GM12878 (cell line): ENCODE data around the gene CEP128. TPM values are rescaled to one million over a fixed set of nuclear protein-coding genes. Genes with fewer than 3 reads are reported as not detected.
A peak's percentile ranks its signal among the peaks of the same experiment; 100 is the strongest.

ENCODE experiments used
- ATAC-seq: fragments of 200-7000 bp; cut with Tn5 transposase; 3 replicates; pipeline ENCODE4 v1.9.1; 2020; ENCODE audit warnings: mild to moderate bottlenecking, moderate library complexity
- BruUV-seq: library from RNA; stranded (reverse); fragments of 400-500 nt; replicated peaks from 2 replicates; lab custom pipeline; 2021; lab: Mats Ljungman, UMichigan
- CTCF ChIA-PET: fragments of 300-600 bp; sonication (Branson Sonifier 250); formaldehyde crosslinking; extraction: SDS; loops from one replicate; lab custom pipeline; 2021; ENCODE audit warnings: inconsistent platforms; lab: Yijun Ruan, JAX
- POLR2A ChIA-PET: fragments of 350-600 bp; formaldehyde crosslinking; extraction: SDS; loops from one replicate; lab custom pipeline; 2021; ENCODE audit warnings: inconsistent platforms; lab: Charles Lee
- RAD21 ChIA-PET: fragments of 300-600 bp; sonication (Branson Sonifier 250); formaldehyde crosslinking; loops from one replicate; lab custom pipeline; 2023; ENCODE audit warnings: antibody characterized with exemption; ENCODE audit not compliant: unreplicated experiment; lab: Charles Lee
- SMC1A ChIA-PET: fragments of 300-600 bp; sonication (Branson Sonifier 250); formaldehyde crosslinking; loops from one replicate; lab custom pipeline; 2023; ENCODE audit not compliant: unreplicated experiment, uncharacterized antibody; lab: Charles Lee
- DNase-seq: peaks from one replicate; pipeline ENCODE4 v3.0.0-alpha.2; 2011; ENCODE audit warnings: low read depth, low spot score
- FAIRE-seq: peaks from 3 replicates; lab custom pipeline; 2011; peaks lifted over from hg19 to GRCh38; lab: Jason Lieb, UNC
- H2AFZ ChIP-seq: 2 replicates; pipeline ENCODE4 v1.6.0; 2011; ENCODE audit warnings: low read depth, low read length, control low read depth; ENCODE audit not compliant: control insufficient read depth
- H3K27ac ChIP-seq: 2 replicates; pipeline ENCODE4 v1.5.1; 2011; ENCODE audit warnings: control low read depth; ENCODE audit not compliant: control insufficient read depth, insufficient read depth
- H3K27me3 ChIP-seq, 2 experiments: replicated peaks in 1 of 2; 2 replicates each; pipeline versions ENCODE4 v1.6.0 to v1.6.1; 2011; ENCODE audit warnings: low read length in 1 of 2; ENCODE audit not compliant: control insufficient read depth in 2 of 2, insufficient read depth in 2 of 2
- H3K36me3 ChIP-seq, 2 experiments: 2 replicates each; pipeline ENCODE4 v1.5.1; 2011; ENCODE audit warnings: low read length in 1 of 2; ENCODE audit not compliant: control insufficient read depth in 2 of 2, insufficient read depth in 2 of 2
- H3K4me1 ChIP-seq: 2 replicates; pipeline ENCODE4 v1.6.1; 2011; ENCODE audit warnings: mild to moderate bottlenecking, low read length, moderate library complexity, mixed read lengths; ENCODE audit not compliant: control insufficient read depth, insufficient read depth
- H3K4me2 ChIP-seq: 2 replicates; pipeline ENCODE4 v1.6.0; 2011; ENCODE audit warnings: control low read depth; ENCODE audit not compliant: control insufficient read depth, insufficient read depth
- H3K4me3 ChIP-seq: fragments of 200-600 bp; sonication (generic); 2 replicates; pipeline ENCODE4 v1.5.1; 2016
- H3K79me2 ChIP-seq: 2 replicates; pipeline ENCODE4 v1.6.0; 2011; ENCODE audit warnings: low read length; ENCODE audit not compliant: control insufficient read depth, insufficient read depth
- H3K9ac ChIP-seq: 2 replicates; pipeline ENCODE4 v1.8.0; 2011; ENCODE audit warnings: low read length, control low read depth, mixed read lengths; ENCODE audit not compliant: control insufficient read depth, insufficient read depth
- H3K9me3 ChIP-seq: replicated peaks from 3 replicates; pipeline ENCODE4 v1.5.1; 2011; ENCODE audit warnings: mild to moderate bottlenecking, low read length; ENCODE audit not compliant: control insufficient read depth, insufficient read depth
- H4K20me1 ChIP-seq: 2 replicates; pipeline ENCODE4 v1.6.0; 2011; ENCODE audit not compliant: control insufficient read depth, insufficient read depth
- FOS ChIP-seq: IDR thresholded peaks from 3 replicates; pipeline ENCODE4 v1.6.1; 2011; ENCODE audit warnings: borderline replicate concordance; ENCODE audit not compliant: insufficient read length; ENCODE audit errors: extremely low read depth
- GABPA ChIP-seq: IDR thresholded peaks from 2 replicates; pipeline ENCODE4 v1.6.1; 2014; ENCODE audit warnings: antibody characterized with exemption, low read depth, mild to moderate bottlenecking, inconsistent platforms
- RAD21 ChIP-seq: IDR thresholded peaks from 2 replicates; pipeline ENCODE4 v1.6.1; 2011; ENCODE audit warnings: mild to moderate bottlenecking, low read depth, low read length, moderate library complexity; ENCODE audit not compliant: insufficient read depth
- RUNX3 ChIP-seq: IDR thresholded peaks from 2 replicates; pipeline ENCODE4 v1.6.1; 2012; ENCODE audit warnings: low read length, inconsistent platforms
- ZNF207 ChIP-seq: fragments of 450-650 bp; IDR thresholded peaks from 2 replicates; pipeline ENCODE4 v1.6.1; 2014; ENCODE audit warnings: antibody characterized with exemption, mild to moderate bottlenecking, borderline replicate concordance
- ZNF217 ChIP-seq: fragments of 450-650 bp; IDR thresholded peaks from 2 replicates; pipeline ENCODE4 v1.6.1; 2017; ENCODE audit warnings: antibody characterized with exemption, mild to moderate bottlenecking
- WGBS: methylation state at CpG from one replicate; pipeline ENCODE4 v1.1.6; 2016; ENCODE audit warnings: low lambda C conversion rate; ENCODE audit not compliant: insufficient replicate concordance, insufficient coverage; ENCODE audit errors: missing lambda C conversion rate; 5-methylcytosine and 5-hydroxymethylcytosine counted together
- in situ Hi-C: fragments of 300-500 bp; cut with MboI; formaldehyde crosslinking; loops from 9 replicates; pipeline ENCODE4 v1.14.3; 2018; ENCODE audit warnings: mixed read lengths
- intact Hi-C: fragments of 100-400 bp; cut with micrococcal nuclease; formaldehyde crosslinking; loops from one replicate; pipeline ENCODE4 v1.14.2; 2022; ENCODE audit not compliant: unreplicated experiment
- polyA plus RNA-seq, 11 experiments: library from polyadenylated mRNA; depleted of rRNA in 4 of 11; unstranded in 6 of 11; stranded (reverse) in 5 of 11; fragments of >200 nt; fragmentation: Nextera tagmentation in 4 of 11; fragmentation: Illumina TruSeq in 1 of 11; extraction: Ambion mirVana in 4 of 11; extraction: Trizol in 1 of 11; gene quantifications; 1 replicate in 1 of 11; 2 replicates in 10 of 11; pipeline versions ENCODE4 v1.2.1 to v1.2.3, GENCODE V29; 2011 to 2016; ENCODE audit warnings: inconsistent platforms in 2 of 11, missing spikeins in 2 of 11, low read depth in 1 of 11
- total RNA-seq, 4 experiments: library from RNA; depleted of rRNA in 3 of 4; stranded (reverse); fragments of >200 nt in 3 of 4; fragmentation: Illumina TruSeq in 1 of 4; extraction: Trizol in 1 of 4; gene quantifications; 2 replicates each; pipeline versions ENCODE4 v1.2.1 to v1.2.3, GENCODE V29; 2013 to 2021
- TF ChIP-seq, protein P1 (sequence below): fragments of 450-650 bp; conservative IDR thresholded peaks from 2 replicates; pipeline ENCODE4 v1.6.1; 2017; ENCODE audit warnings: mild to moderate bottlenecking, moderate library complexity
- TF ChIP-seq, protein P2 (sequence below): IDR thresholded peaks from 2 replicates; pipeline ENCODE4 v1.6.1; 2012; ENCODE audit warnings: low read length, inconsistent platforms

The CEP128 gene
- total and polyA plus RNA-seq, 10 of the 15 experiments (the other 5 are each of a cell fraction or from before 2014, with no cell fraction given): 1.1 to 6.7 (median 3.4) TPM

DNA sequence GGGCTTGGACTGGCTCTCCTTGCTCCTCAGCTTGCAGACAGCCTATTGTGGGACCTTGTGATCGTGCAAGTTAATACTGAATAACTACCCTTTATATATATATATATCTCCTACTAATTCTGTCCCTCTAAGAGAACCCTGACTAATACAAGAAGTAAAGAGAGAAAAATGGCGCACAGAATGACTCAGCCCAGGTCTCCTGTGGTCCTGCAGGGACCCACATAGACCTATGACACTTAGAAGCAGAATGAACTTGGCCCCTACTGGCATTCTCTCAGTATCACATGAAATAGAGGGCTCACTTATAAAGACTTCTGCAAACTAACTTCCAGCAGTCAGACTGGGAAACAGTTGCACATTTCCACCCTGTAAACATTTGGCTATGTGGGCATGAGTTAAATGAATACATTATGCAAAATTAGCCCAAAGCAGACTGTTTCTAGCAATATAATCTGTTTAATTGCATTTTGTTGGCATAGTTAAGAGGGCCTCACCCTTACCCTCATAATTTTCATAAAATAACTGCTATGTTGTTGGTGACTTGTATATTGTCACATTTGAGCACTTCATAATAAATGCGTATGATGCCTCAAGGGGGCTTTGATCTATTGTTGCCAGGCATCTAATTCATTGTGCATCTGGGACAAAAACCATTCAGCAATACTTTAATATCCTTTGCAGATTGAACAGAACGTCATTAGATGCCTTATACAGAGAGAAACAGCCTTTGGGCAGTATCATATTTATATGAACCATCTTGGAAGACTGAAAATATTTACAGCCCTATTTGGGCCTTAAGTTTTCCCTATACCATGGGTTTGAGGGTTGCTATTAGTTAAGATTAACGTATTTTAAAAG lies 380.5 kb downstream of the CEP128 start (continued):
- TF ChIP-seq, protein P1, sequence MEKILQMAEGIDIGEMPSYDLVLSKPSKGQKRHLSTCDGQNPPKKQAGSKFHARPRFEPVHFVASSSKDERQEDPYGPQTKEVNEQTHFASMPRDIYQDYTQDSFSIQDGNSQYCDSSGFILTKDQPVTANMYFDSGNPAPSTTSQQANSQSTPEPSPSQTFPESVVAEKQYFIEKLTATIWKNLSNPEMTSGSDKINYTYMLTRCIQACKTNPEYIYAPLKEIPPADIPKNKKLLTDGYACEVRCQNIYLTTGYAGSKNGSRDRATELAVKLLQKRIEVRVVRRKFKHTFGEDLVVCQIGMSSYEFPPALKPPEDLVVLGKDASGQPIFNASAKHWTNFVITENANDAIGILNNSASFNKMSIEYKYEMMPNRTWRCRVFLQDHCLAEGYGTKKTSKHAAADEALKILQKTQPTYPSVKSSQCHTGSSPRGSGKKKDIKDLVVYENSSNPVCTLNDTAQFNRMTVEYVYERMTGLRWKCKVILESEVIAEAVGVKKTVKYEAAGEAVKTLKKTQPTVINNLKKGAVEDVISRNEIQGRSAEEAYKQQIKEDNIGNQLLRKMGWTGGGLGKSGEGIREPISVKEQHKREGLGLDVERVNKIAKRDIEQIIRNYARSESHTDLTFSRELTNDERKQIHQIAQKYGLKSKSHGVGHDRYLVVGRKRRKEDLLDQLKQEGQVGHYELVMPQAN: no peak
- TF ChIP-seq RAD21 (0 out of 2 replicates have a peak, but pooled peaks have one; percentile 4), GABPA (no peak), RUNX3 (peak; percentile 58), ZNF217 (no peak)
- TF ChIP-seq, protein P2, sequence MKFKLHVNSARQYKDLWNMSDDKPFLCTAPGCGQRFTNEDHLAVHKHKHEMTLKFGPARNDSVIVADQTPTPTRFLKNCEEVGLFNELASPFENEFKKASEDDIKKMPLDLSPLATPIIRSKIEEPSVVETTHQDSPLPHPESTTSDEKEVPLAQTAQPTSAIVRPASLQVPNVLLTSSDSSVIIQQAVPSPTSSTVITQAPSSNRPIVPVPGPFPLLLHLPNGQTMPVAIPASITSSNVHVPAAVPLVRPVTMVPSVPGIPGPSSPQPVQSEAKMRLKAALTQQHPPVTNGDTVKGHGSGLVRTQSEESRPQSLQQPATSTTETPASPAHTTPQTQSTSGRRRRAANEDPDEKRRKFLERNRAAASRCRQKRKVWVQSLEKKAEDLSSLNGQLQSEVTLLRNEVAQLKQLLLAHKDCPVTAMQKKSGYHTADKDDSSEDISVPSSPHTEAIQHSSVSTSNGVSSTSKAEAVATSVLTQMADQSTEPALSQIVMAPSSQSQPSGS: 0 out of 2 replicates have a peak, but pooled peaks have one; percentile 31
- TF ChIP-seq, all 136 proteins: peak for 5

DNA sequence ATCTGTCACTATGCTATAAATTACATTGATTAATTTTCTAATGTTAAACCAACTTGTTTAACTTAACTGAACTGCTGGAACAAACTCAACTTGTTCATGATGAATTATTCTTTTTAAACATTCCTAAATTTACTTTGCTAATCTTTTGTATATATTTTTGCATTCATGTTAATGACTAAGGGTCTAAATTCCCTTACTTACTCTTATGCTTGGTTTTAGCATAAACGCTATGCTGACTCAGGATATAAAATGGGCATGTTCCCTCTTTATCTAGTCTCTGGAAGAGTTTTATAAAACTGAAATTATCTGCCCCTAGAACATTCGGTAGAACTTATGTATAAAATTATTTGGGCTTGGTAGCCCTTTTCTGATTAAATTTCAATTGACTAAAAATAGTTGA lies 387.4 kb downstream of the CEP128 start:
- intact Hi-C loops: no loop called here
- Histone ChIP-seq H3K9me3 (no peaks in the 10 kb centered on the region), H3K4me3 (no peak overlapping the region), H3K4me2 (no peak overlapping the region), H4K20me1 (no peaks in the 10 kb centered on the region), H3K27ac (no peak overlapping the region), H3K4me1 (no peaks in the 10 kb centered on the region), H3K36me3 (no peaks in the 10 kb centered on the region), H3K9ac (no peak overlapping the region), H3K79me2 (no peaks in the 10 kb centered on the region), H3K27me3 (no peaks in the 10 kb centered on the region), H2AFZ (no peak overlapping the region)
- DNase-seq: no peak
- SMC1A ChIA-PET: no interaction called here
- no peak for FAIRE-seq
- ATAC-seq: no peak
- CTCF ChIA-PET: no interaction called here
- TF ChIP-seq ZNF207: no peak
- TF ChIP-seq FOS: no peak
- WGBS: 94% methylated on average over 2 of the region's 2 CpGs
- RAD21 ChIA-PET: no interaction called here
- POLR2A ChIA-PET: no interaction called here
- in situ Hi-C loops: no loop called here
- BruUV-seq: no TSS peak
